Bronchial epithelial cell (primary cell): ENCODE data around the gene SLFNL1. TPM values are rescaled to one million over a fixed set of nuclear protein-coding genes. Genes with fewer than 3 reads are reported as not detected.

Experiments
- DNase-seq: peaks from one replicate; pipeline ENCODE4 v3.0.0-alpha.2; 2010; ENCODE audit warnings: low read depth
- FAIRE-seq: peaks from 2 replicates; lab custom pipeline; 2011; peaks lifted over from hg19 to GRCh38; lab: Jason Lieb, UNC
- H3K27me3 ChIP-seq: 2 replicates; pipeline ENCODE4 v1.5.1; 2011; ENCODE audit warnings: low read length; ENCODE audit not compliant: control insufficient read depth, insufficient read depth
- H3K36me3 ChIP-seq: 2 replicates; pipeline ENCODE4 v1.5.1; 2011; ENCODE audit warnings: low read length; ENCODE audit not compliant: control insufficient read depth, insufficient read depth
- H3K4me3 ChIP-seq: 2 replicates; pipeline ENCODE4 v1.5.1; 2011; ENCODE audit warnings: mild to moderate bottlenecking, low read depth, low read length, control low read depth
- total RNA-seq: library from RNA; depleted of rRNA; stranded (reverse); fragments of >200 nt; gene quantifications from 2 replicates; pipeline ENCODE4 v1.2.1, GENCODE V29; 2014
- TF ChIP-seq, protein P1 (sequence below): IDR thresholded peaks from 2 replicates; pipeline ENCODE4 v1.5.1; 2011; ENCODE audit warnings: mild to moderate bottlenecking, moderate library complexity, low read length, control low read depth, inconsistent platforms; ENCODE audit not compliant: insufficient read depth, severe bottlenecking

The SLFNL1 gene
- total RNA-seq, 1 donor from 2014 or later: under 0.01 TPM

DNA sequence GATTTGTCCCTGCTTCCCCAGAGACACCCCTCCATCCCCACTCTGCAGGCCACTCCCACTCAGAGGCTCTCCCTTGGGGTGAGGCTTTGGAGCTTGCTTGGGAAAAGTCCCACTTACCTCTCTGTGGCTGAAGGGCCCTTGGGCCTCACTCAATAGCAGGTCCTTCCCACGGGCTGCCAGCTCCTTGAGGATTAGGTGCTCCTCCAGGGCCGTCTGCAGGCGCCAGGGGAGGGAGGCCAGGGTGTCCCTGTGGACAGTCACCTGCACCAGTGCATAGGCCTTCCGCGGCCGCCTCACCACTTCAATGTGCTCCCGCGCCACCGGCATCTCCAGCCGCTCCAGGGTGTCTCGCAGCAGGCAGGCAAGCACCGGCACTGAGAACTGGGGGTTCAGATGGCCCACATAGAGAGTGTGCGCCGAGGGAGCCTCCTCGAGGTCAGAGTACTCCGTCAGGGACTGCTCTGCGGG, 1.4 kb downstream of the SLFNL1 start:
- H3K27me3 ChIP-seq: no peaks in the 10 kb centered on the region
- H3K36me3 ChIP-seq: peaks cover 8% of the 10 kb centered on the region
- DNase-seq (no peak), FAIRE-seq (no peak)
- TF ChIP-seq, protein P1, sequence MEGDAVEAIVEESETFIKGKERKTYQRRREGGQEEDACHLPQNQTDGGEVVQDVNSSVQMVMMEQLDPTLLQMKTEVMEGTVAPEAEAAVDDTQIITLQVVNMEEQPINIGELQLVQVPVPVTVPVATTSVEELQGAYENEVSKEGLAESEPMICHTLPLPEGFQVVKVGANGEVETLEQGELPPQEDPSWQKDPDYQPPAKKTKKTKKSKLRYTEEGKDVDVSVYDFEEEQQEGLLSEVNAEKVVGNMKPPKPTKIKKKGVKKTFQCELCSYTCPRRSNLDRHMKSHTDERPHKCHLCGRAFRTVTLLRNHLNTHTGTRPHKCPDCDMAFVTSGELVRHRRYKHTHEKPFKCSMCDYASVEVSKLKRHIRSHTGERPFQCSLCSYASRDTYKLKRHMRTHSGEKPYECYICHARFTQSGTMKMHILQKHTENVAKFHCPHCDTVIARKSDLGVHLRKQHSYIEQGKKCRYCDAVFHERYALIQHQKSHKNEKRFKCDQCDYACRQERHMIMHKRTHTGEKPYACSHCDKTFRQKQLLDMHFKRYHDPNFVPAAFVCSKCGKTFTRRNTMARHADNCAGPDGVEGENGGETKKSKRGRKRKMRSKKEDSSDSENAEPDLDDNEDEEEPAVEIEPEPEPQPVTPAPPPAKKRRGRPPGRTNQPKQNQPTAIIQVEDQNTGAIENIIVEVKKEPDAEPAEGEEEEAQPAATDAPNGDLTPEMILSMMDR: no peak
- H3K4me3 ChIP-seq: no peak overlapping the region

DNA sequence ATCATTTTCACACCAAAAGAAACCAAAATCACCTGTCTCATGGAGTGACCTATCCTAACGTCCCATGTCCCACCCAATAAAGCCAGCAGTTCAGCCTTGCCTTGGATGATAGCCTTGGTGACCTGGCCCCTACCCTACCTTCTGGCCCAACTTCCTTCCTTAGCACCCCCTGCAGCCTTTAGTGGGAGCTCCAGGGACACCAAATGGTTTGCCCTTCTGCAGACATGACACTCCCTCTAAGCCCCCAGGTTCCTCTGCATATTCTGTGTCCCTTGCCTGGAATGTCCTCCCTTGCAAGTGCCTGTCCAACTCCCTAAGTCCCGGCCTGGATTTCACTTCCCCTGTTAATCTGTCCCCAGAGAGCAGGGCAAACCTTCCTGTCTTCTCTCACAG, 2.2 kb downstream of the SLFNL1 start:
- no peak for FAIRE-seq
- peaks cover 8% of the 10 kb centered on the region for H3K36me3 ChIP-seq
- H3K4me3 ChIP-seq: no peak overlapping the region
- H3K27me3 ChIP-seq: no peaks in the 10 kb centered on the region
- no peak for DNase-seq
- TF ChIP-seq, protein P1: no peak

DNA sequence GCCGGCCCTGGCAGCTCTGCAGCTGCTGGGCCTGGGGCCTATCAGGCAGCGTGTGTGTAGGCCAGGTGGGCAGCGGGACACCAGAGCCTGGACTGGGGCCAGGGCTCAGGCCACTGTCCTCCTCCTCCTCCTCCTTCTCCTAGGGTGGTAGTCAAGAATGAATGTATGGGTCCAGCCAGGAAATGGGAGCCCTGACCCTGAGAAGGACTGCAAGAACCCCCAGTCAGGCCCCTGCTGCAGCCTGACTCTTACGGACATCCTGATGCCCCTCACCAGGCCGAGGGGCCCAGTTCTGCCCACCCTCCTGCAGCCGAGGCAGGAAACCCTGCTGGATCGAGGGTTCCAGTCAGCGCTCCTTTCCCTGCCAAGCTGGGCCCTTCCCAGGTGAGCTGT, 3.5 kb downstream of the SLFNL1 start:
- no peak for DNase-seq
- TF ChIP-seq, protein P1: no peak
- H3K27me3 ChIP-seq: no peaks in the 10 kb centered on the region
- no peak for FAIRE-seq
- peaks cover 8% of the 10 kb centered on the region for H3K36me3 ChIP-seq
- no peak overlapping the region for H3K4me3 ChIP-seq

DNA sequence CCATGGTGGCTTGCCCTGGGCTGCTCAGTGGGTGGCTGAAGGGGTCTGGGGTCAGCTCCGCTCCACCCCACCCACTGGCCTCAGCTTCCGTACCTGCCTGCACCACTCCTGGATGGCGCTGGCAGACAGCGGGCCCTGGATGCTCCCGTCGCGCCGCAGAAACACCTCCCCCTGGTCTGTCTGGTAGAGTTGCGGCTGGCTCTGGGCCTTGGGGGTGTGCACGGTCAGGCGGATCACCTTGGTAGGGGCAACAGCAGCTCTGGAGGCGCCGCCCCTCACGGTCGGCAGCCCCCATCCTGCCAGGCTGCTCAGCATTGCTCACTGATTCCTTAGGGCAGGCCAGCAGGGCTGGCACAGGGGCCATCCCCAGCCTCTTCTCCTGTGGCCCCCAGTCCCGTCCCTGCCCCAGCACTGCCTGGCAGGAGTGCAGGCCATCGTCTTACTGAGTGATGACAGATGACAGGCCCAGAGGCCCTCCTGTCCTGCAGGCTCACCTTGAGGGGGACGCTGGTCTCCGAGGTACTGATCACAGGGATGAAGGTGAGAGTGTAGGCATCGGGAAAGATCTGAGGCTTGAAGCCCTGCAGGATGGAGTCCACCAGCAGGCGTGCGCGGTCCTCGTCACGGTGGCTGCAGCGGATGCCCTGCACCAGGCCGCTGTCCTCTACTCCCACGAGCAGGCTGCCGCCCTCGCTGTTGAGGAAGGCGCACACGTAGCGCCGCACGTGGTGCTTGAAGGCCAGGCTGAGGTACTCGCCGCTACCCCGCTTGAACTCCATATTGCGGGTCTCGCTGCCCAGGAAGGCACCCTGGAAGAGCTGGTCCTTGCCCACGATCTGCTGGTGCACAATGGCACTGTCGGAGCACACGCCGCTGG, 4.1 kb downstream of the SLFNL1 start:
- FAIRE-seq: no peak
- Histone ChIP-seq H3K27me3 (no peaks in the 10 kb centered on the region), H3K36me3 (peaks cover 9% of the 10 kb centered on the region), H3K4me3 (no peak overlapping the region)
- no peak for DNase-seq
- TF ChIP-seq, protein P1: no peak

DNA sequence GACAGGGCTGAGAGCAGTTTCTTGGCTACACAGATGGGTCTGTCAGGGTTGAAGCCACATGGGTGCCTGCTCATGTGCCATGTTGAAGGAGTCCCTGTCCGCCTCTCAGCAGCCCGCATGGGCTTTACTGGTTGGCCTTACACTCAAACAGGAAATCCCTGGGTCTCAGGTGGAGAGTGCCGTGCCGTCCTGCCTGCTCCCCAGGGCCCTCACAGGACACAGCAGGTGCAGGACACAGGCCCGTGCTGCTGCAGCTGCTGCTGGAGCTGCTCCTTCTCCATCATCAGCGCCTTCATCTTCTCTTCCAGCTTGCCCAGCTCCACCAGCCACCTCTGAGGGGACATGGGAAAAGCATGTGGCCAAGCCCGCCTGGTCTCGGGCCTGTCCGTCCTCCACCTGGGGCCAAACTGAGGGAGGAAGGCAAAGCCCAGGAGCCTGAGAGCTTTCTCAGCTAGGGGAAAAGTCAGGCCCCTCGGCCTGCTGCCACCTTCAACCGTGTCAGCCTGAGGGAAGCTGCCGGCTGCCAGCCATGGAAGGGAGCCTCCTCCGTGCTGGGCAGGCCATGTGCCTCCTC, 5.5 kb downstream of the SLFNL1 start:
- no peak for FAIRE-seq
- H3K36me3 ChIP-seq: peaks cover 16% of the 10 kb centered on the region
- TF ChIP-seq, protein P1: no peak

More for the DNA sequence above, 5.5 kb downstream of the SLFNL1 start:
- H3K27me3 ChIP-seq: no peaks in the 10 kb centered on the region
- DNase-seq: no peak
- H3K4me3 ChIP-seq: no peak overlapping the region
